ENCODE measurements around the gene HHATL.

GRCh38 chr3:42682301-42683070, 20.1 kb downstream of the HHATL start:
- no peak for TF ChIP-seq SUZ12 (IDR thresholded peaks at IDR 0.05)
- TF ChIP-seq TARDBP (IDR thresholded peaks at IDR 0.05) = no peak
- TF ChIP-seq NFRKB (IDR thresholded peaks at IDR 0.05) = no peak
- no peak for TF ChIP-seq SP1 (IDR thresholded peaks at IDR 0.05)
- no peak for TF ChIP-seq BHLHE40 (IDR thresholded peaks at IDR 0.05; ENCODE audit: borderline replicate concordance)
- TF ChIP-seq ARNT (IDR thresholded peaks at IDR 0.05) = no peak
- no peak for TF ChIP-seq FOXA1 (IDR thresholded peaks at IDR 0.05)
- TF ChIP-seq FOXM1 (IDR thresholded peaks at IDR 0.05; ENCODE audit: borderline replicate concordance) = no peak
